Measurements from ENCODE around the gene UBE2D2. TPM values are rescaled to one million over a fixed set of nuclear protein-coding genes. Genes with fewer than 3 reads are reported as not detected.
"Not testable (repeated sequence)": the region's sequence is repeated elsewhere in the genome, so short reads cannot be mapped to it uniquely, and the experiment has no call there.

UBE2D2 gene
- total RNA-seq, 1 donor from 2014 or later, result 110 TPM

GRCh38 chr5:139528695-139529094 lies 32.4 kb upstream of the UBE2D2 start:
- DNase-seq; H3K27ac ChIP-seq (replicated peaks); H3K4me3 ChIP-seq; H3K4me1 ChIP-seq; H3K36me3 ChIP-seq; H3K9me3 ChIP-seq (replicated peaks); H3K27me3 ChIP-seq (ENCODE audit: low read depth); intact Hi-C loops (cut with micrococcal nuclease): not testable (repeated sequence)

DNA sequence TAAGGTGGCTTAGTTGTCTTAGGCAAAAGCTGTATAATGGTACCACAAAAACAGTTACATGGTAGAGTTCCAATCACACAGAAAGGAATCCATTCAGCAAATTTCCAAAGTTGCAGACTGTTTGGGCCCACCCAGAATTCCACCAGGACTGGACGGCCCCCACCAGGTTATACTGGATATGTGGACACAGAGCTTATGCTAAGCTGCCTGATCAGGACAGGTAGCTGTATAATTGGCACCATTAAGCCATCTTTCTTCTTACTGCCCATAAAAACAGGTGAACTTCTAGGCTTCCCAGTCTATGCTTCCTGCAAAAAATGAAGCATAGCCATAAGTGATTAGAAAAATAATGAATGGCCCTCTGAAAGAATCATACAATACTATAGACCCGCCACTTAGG lies 31.1 kb upstream of the UBE2D2 start:
- intact Hi-C loops (cut with micrococcal nuclease); H3K36me3 ChIP-seq; H3K4me1 ChIP-seq; H3K4me3 ChIP-seq; H3K27me3 ChIP-seq (ENCODE audit: low read depth); DNase-seq; H3K27ac ChIP-seq (replicated peaks); H3K9me3 ChIP-seq (replicated peaks): not testable (repeated sequence)

GRCh38 chr5:139531772-139532169 lies 29.4 kb upstream of the UBE2D2 start:
- Histone ChIP-seq H3K4me3 (no peak overlapping the region), H3K36me3 (no peaks in the 10 kb centered on the region), H3K27ac (replicated peaks) (no peak overlapping the region), H3K27me3 (ENCODE audit: low read depth) (no peaks in the 10 kb centered on the region), H3K4me1 (no peaks in the 10 kb centered on the region), H3K9me3 (replicated peaks) (no peaks in the 10 kb centered on the region)
- TF ChIP-seq CTCF (IDR thresholded peaks at IDR 0.05; ENCODE audit: borderline replicate concordance), result no peak
- intact Hi-C loops (cut with micrococcal nuclease), result no loop called here
- DNase-seq, result no peak

GRCh38 chr5:139543423-139543991 lies 17.6 kb upstream of the UBE2D2 start:
- Histone ChIP-seq H3K27me3 (ENCODE audit: low read depth) (no peaks in the 10 kb centered on the region), H3K4me1 (peaks cover 10% of the 10 kb centered on the region), H3K36me3 (no peaks in the 10 kb centered on the region), H3K9me3 (replicated peaks) (no peaks in the 10 kb centered on the region), H3K4me3 (peak overlapping the region; percentile 56), H3K27ac (replicated peaks) (peak overlapping the region; percentile 65)
- peak; percentile 77 for DNase-seq
- peak; percentile 49 for TF ChIP-seq CTCF (IDR thresholded peaks at IDR 0.05; ENCODE audit: borderline replicate concordance)
- intact Hi-C loops (cut with micrococcal nuclease), result no loop called here

- H3K27ac ChIP-seq (replicated peaks); H3K4me1 ChIP-seq; H3K9me3 ChIP-seq (replicated peaks); H3K27me3 ChIP-seq (ENCODE audit: low read depth); DNase-seq; intact Hi-C loops (cut with micrococcal nuclease); H3K36me3 ChIP-seq; H3K4me3 ChIP-seq: not testable (repeated sequence)
Measured at GRCh38 chr5:139546593-139546992, 14.5 kb upstream of the UBE2D2 start.

GRCh38 chr5:139549162-139549894 lies 11.8 kb upstream of the UBE2D2 start:
- no peak for DNase-seq
- no peak for TF ChIP-seq CTCF (IDR thresholded peaks at IDR 0.05; ENCODE audit: borderline replicate concordance)
- Histone ChIP-seq H3K4me3 (no peak overlapping the region), H3K9me3 (replicated peaks) (no peaks in the 10 kb centered on the region), H3K36me3 (no peaks in the 10 kb centered on the region), H3K27ac (replicated peaks) (no peak overlapping the region), H3K4me1 (no peaks in the 10 kb centered on the region), H3K27me3 (ENCODE audit: low read depth) (no peaks in the 10 kb centered on the region)
- intact Hi-C loops (cut with micrococcal nuclease), result no loop called here

GRCh38 chr5:139550051-139550872 lies 10.9 kb upstream of the UBE2D2 start:
- DNase-seq; H3K4me1 ChIP-seq; H3K4me3 ChIP-seq; H3K27ac ChIP-seq (replicated peaks); H3K27me3 ChIP-seq (ENCODE audit: low read depth); intact Hi-C loops (cut with micrococcal nuclease); H3K36me3 ChIP-seq; H3K9me3 ChIP-seq (replicated peaks): not testable (repeated sequence)

Measured in left ventricle myocardium inferior (tissue), 1 donor.